ENCODE results near the gene DENND1C. TPM values are rescaled to one million over a fixed set of nuclear protein-coding genes. Genes with fewer than 3 reads are reported as not detected.

The DENND1C gene
- total RNA-seq, 1 experiment from 2014 or later, result 0.11 TPM

GRCh38 chr19:6452223-6452614 is 29.4 kb downstream of the DENND1C start:
- intact Hi-C loops (cut with micrococcal nuclease; ENCODE audit: unreplicated experiment), result no loop called here
- POLR2A ChIA-PET (ENCODE audit: low non-redundant PET), result no interaction called here
- Histone ChIP-seq H3K27ac (ENCODE audit: low read depth, low read length, poor library complexity, severe bottlenecking) (no peak overlapping the region), H3K27me3 (replicated peaks; ENCODE audit: insufficient read depth, low read depth, low read length, poor library complexity) (no peaks in the 10 kb centered on the region), H3K4me1 (ENCODE audit: insufficient read depth, low read length, poor library complexity, severe bottlenecking) (no peaks in the 10 kb centered on the region), H3K36me3 (ENCODE audit: insufficient read depth, low read length, poor library complexity, severe bottlenecking) (peaks cover 17% of the 10 kb centered on the region), H3K9me3 (ENCODE audit: low read depth, low read length, poor library complexity, severe bottlenecking) (peaks cover 6% of the 10 kb centered on the region), H3K4me3 (ENCODE audit: low read depth, low read length, poor library complexity, severe bottlenecking) (no peak overlapping the region)
- no peak for DNase-seq (ENCODE audit: low spot score)
- CTCF ChIA-PET, result no interaction called here
- no TSS peak for BruUV-seq (replicated peaks)
- TF ChIP-seq EZH2 (IDR thresholded peaks at IDR 0.05; ENCODE audit: borderline replicate concordance, low read depth, low read length, poor library complexity, severe bottlenecking) (no peak), CTCF (conservative IDR thresholded peaks at IDR 0.05; ENCODE audit: low read depth, low read length) (no peak)

- ChIA-PET CTCF (interaction anchor here (0.6 kb wide), 1 partner anchor 117 kb away, joined by 4 read pairs; no protein-coding TSS in a partner anchor), POLR2A (ENCODE audit: low non-redundant PET) (no interaction called here)
- no peak for TF ChIP-seq CTCF (conservative IDR thresholded peaks at IDR 0.05; ENCODE audit: low read depth, low read length)
- TF ChIP-seq EZH2 (IDR thresholded peaks at IDR 0.05; ENCODE audit: borderline replicate concordance, low read depth, low read length, poor library complexity, severe bottlenecking), result no peak
- intact Hi-C loops (cut with micrococcal nuclease; ENCODE audit: unreplicated experiment), result no loop called here
- Histone ChIP-seq H3K9me3 (ENCODE audit: low read depth, low read length, poor library complexity, severe bottlenecking) (peaks cover 6% of the 10 kb centered on the region), H3K27me3 (replicated peaks; ENCODE audit: insufficient read depth, low read depth, low read length, poor library complexity) (no peaks in the 10 kb centered on the region), H3K4me1 (ENCODE audit: insufficient read depth, low read length, poor library complexity, severe bottlenecking) (no peaks in the 10 kb centered on the region), H3K4me3 (ENCODE audit: low read depth, low read length, poor library complexity, severe bottlenecking) (no peak overlapping the region), H3K27ac (ENCODE audit: low read depth, low read length, poor library complexity, severe bottlenecking) (no peak overlapping the region), H3K36me3 (ENCODE audit: insufficient read depth, low read length, poor library complexity, severe bottlenecking) (peaks cover 17% of the 10 kb centered on the region)
- no TSS peak for BruUV-seq (replicated peaks)
- DNase-seq (ENCODE audit: low spot score), result no peak
These were observed 29.9 kb downstream of the DENND1C start for GRCh38 chr19:6451583-6452222.

- H3K27ac ChIP-seq (ENCODE audit: low read depth, low read length, poor library complexity, severe bottlenecking), result no peak overlapping the region
- H3K27me3 ChIP-seq (replicated peaks; ENCODE audit: insufficient read depth, low read depth, low read length, poor library complexity), result no peaks in the 10 kb centered on the region
- peaks cover 14% of the 10 kb centered on the region for H3K36me3 ChIP-seq (ENCODE audit: insufficient read depth, low read length, poor library complexity, severe bottlenecking)
- H3K9me3 ChIP-seq (ENCODE audit: low read depth, low read length, poor library complexity, severe bottlenecking), result peaks cover 6% of the 10 kb centered on the region
- intact Hi-C loops (cut with micrococcal nuclease; ENCODE audit: unreplicated experiment), result no loop called here
- CTCF ChIA-PET, result no interaction called here
- POLR2A ChIA-PET (ENCODE audit: low non-redundant PET), result no interaction called here
- H3K4me3 ChIP-seq (ENCODE audit: low read depth, low read length, poor library complexity, severe bottlenecking), result no peak overlapping the region
- no peak for TF ChIP-seq CTCF (conservative IDR thresholded peaks at IDR 0.05; ENCODE audit: low read depth, low read length)
- TF ChIP-seq EZH2 (IDR thresholded peaks at IDR 0.05; ENCODE audit: borderline replicate concordance, low read depth, low read length, poor library complexity, severe bottlenecking), result no peak
- BruUV-seq (replicated peaks), result no TSS peak
- no peaks in the 10 kb centered on the region for H3K4me1 ChIP-seq (ENCODE audit: insufficient read depth, low read length, poor library complexity, severe bottlenecking)
- no peak for DNase-seq (ENCODE audit: low spot score)
These were observed 31.4 kb downstream of the DENND1C start for GRCh38 chr19:6450166-6450565.
